ENCODE results near the gene FGF8. TPM values are rescaled to one million over a fixed set of nuclear protein-coding genes. Genes with fewer than 3 reads are reported as not detected.

FGF8 gene
- total and polyA plus RNA-seq, 2 of the 13 experiments (the other 11 are each of a cell fraction or from before 2014, with no cell fraction given): not detected

DNA sequence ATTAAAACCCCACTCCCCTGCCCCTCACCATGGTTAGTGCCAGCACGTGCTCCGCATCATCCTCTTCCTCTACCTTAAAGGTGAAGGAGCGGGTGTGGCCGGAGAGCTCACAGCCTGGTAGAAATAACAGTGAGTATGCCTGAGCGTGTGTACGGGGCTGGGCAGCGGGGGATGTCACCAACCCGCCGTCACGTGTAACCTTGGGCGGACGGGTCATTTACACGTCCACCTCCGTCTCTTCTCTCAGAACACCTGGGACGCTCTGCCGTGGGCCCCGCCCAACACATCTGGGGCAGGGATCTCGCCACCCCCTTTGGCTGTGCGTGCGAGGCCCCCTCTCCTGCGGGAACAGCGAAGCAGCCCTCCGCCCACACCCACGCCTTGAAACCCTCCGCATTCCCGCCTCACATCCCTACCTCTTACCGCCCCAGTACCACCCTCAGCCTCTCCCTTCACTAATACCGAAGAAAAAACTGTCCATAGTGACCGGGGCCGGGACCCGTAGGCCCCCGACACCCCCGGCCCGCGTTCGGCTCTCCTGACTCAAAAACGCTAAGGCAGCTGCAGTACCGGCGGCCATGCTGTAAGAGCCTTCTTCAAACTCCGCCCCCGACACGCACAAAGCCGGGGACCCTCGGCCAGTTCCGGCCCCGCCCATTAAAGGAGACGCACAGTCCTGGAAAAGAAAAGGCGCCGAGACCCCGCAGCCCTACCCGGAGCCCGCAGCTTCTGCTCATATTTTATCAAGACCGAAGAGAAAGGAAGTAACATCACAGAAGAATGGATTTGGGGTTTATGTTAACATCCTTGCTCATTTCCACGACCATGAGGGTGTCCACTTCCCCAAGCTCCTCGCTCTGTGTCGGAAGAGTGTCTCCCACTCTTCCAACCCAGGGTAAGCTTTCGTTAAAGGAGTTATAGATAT lies 7.2 kb upstream of the FGF8 start, which contains the start of gene NPM3 (continued):
- TF ChIP-seq, protein P1, sequence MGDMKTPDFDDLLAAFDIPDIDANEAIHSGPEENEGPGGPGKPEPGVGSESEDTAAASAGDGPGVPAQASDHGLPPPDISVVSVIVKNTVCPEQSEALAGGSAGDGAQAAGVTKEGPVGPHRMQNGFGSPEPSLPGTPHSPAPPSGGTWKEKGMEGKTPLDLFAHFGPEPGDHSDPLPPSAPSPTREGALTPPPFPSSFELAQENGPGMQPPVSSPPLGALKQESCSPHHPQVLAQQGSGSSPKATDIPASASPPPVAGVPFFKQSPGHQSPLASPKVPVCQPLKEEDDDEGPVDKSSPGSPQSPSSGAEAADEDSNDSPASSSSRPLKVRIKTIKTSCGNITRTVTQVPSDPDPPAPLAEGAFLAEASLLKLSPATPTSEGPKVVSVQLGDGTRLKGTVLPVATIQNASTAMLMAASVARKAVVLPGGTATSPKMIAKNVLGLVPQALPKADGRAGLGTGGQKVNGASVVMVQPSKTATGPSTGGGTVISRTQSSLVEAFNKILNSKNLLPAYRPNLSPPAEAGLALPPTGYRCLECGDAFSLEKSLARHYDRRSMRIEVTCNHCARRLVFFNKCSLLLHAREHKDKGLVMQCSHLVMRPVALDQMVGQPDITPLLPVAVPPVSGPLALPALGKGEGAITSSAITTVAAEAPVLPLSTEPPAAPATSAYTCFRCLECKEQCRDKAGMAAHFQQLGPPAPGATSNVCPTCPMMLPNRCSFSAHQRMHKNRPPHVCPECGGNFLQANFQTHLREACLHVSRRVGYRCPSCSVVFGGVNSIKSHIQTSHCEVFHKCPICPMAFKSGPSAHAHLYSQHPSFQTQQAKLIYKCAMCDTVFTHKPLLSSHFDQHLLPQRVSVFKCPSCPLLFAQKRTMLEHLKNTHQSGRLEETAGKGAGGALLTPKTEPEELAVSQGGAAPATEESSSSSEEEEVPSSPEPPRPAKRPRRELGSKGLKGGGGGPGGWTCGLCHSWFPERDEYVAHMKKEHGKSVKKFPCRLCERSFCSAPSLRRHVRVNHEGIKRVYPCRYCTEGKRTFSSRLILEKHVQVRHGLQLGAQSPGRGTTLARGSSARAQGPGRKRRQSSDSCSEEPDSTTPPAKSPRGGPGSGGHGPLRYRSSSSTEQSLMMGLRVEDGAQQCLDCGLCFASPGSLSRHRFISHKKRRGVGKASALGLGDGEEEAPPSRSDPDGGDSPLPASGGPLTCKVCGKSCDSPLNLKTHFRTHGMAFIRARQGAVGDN (CRISPR knock-in tag; IDR thresholded peaks at IDR 0.05): peak; percentile 69
- TF ChIP-seq GFI1 (CRISPR knock-in tag; IDR thresholded peaks at IDR 0.05; ENCODE audit: borderline replicate concordance) (0 out of 2 replicates have a peak, but pooled peaks have one; percentile 25), CBX2 (IDR thresholded peaks at IDR 0.05; ENCODE audit: low read depth, low read length) (no peak), CBX2 (CRISPR knock-in tag; IDR thresholded peaks at IDR 0.05; ENCODE audit: low read depth) (no peak), FOSL2 (CRISPR knock-in tag; IDR thresholded peaks at IDR 0.05) (no peak), HNRNPUL1 (IDR thresholded peaks at IDR 0.05; ENCODE audit: low read depth, low read length) (no peak), PHF20 (CRISPR knock-in tag; IDR thresholded peaks at IDR 0.05) (peak; percentile 86), ZNF230 (CRISPR knock-in tag; IDR thresholded peaks at IDR 0.05) (no peak; the same call in 1 of the 2 replicates), CREB1 (IDR thresholded peaks at IDR 0.05) (peak; percentile 65; the same call in 1 of the 2 replicates), CREB1 (CRISPR knock-in tag; IDR thresholded peaks at IDR 0.05) (peak; percentile 96), YEATS4 (CRISPR knock-in tag; IDR thresholded peaks at IDR 0.05; ENCODE audit: borderline replicate concordance) (peak; percentile 67; the same call in 1 of the 2 replicates), GTF2F1 (IDR thresholded peaks at IDR 0.05; ENCODE audit: low read length) (no peak), STAG1 (CRISPR knock-in tag; IDR thresholded peaks at IDR 0.05) (no peak), ZKSCAN1 (IDR thresholded peaks at IDR 0.05; ENCODE audit: low read length) (no peak)
- TF ChIP-seq, protein P2, sequence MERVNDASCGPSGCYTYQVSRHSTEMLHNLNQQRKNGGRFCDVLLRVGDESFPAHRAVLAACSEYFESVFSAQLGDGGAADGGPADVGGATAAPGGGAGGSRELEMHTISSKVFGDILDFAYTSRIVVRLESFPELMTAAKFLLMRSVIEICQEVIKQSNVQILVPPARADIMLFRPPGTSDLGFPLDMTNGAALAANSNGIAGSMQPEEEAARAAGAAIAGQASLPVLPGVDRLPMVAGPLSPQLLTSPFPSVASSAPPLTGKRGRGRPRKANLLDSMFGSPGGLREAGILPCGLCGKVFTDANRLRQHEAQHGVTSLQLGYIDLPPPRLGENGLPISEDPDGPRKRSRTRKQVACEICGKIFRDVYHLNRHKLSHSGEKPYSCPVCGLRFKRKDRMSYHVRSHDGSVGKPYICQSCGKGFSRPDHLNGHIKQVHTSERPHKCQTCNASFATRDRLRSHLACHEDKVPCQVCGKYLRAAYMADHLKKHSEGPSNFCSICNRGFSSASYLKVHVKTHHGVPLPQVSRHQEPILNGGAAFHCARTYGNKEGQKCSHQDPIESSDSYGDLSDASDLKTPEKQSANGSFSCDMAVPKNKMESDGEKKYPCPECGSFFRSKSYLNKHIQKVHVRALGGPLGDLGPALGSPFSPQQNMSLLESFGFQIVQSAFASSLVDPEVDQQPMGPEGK (CRISPR knock-in tag; IDR thresholded peaks at IDR 0.05): 0 out of 2 replicates have a peak, but pooled peaks have one; percentile 8
- TF ChIP-seq, protein P3, sequence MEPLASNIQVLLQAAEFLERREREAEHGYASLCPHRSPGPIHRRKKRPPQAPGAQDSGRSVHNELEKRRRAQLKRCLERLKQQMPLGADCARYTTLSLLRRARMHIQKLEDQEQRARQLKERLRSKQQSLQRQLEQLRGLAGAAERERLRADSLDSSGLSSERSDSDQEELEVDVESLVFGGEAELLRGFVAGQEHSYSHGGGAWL (CRISPR knock-in tag; IDR thresholded peaks at IDR 0.05): 0 out of 2 replicates have a peak, but pooled peaks have one; percentile 54
- TF ChIP-seq, protein P4, sequence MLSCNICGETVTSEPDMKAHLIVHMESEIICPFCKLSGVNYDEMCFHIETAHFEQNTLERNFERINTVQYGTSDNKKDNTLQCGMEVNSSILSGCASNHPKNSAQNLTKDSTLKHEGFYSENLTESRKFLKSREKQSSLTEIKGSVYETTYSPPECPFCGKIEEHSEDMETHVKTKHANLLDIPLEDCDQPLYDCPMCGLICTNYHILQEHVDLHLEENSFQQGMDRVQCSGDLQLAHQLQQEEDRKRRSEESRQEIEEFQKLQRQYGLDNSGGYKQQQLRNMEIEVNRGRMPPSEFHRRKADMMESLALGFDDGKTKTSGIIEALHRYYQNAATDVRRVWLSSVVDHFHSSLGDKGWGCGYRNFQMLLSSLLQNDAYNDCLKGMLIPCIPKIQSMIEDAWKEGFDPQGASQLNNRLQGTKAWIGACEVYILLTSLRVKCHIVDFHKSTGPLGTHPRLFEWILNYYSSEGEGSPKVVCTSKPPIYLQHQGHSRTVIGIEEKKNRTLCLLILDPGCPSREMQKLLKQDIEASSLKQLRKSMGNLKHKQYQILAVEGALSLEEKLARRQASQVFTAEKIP (CRISPR knock-in tag; IDR thresholded peaks at IDR 0.05; ENCODE audit: borderline replicate concordance): no peak
- TF ChIP-seq, protein P5, sequence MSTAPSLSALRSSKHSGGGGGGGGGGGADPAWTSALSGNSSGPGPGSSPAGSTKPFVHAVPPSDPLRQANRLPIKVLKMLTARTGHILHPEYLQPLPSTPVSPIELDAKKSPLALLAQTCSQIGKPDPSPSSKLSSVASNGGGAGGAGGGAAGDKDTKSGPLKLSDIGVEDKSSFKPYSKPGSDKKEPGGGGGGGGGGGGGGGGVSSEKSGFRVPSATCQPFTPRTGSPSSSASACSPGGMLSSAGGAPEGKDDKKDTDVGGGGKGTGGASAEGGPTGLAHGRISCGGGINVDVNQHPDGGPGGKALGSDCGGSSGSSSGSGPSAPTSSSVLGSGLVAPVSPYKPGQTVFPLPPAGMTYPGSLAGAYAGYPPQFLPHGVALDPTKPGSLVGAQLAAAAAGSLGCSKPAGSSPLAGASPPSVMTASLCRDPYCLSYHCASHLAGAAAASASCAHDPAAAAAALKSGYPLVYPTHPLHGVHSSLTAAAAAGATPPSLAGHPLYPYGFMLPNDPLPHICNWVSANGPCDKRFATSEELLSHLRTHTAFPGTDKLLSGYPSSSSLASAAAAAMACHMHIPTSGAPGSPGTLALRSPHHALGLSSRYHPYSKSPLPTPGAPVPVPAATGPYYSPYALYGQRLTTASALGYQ (CRISPR knock-in tag; IDR thresholded peaks at IDR 0.05): 0 out of 2 replicates have a peak, but pooled peaks have one; percentile 11
